Measurements from ENCODE around the gene PPP1R16B.

DNA sequence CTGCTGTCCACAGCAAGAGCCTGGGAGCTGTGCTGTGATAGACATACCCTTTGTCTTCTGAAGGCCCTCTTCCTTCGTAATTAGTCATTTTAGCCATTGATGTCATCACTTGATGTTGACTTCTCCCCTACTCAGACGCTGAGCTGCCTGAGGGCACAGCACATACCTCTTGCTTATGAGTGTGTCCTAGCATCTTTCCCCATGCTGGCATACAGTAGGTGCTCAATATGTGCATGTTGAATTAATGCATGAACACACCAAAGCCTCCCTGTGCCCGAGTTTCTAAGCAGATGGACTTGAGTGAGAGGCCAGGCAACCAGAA is 85.0 kb downstream of the PPP1R16B start:
- TF ChIP-seq, protein P1, sequence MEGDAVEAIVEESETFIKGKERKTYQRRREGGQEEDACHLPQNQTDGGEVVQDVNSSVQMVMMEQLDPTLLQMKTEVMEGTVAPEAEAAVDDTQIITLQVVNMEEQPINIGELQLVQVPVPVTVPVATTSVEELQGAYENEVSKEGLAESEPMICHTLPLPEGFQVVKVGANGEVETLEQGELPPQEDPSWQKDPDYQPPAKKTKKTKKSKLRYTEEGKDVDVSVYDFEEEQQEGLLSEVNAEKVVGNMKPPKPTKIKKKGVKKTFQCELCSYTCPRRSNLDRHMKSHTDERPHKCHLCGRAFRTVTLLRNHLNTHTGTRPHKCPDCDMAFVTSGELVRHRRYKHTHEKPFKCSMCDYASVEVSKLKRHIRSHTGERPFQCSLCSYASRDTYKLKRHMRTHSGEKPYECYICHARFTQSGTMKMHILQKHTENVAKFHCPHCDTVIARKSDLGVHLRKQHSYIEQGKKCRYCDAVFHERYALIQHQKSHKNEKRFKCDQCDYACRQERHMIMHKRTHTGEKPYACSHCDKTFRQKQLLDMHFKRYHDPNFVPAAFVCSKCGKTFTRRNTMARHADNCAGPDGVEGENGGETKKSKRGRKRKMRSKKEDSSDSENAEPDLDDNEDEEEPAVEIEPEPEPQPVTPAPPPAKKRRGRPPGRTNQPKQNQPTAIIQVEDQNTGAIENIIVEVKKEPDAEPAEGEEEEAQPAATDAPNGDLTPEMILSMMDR (conservative IDR thresholded peaks at IDR 0.05) = no peak
- TF ChIP-seq ZFX (IDR thresholded peaks at IDR 0.05) = no peak

All from C4-2B (cell line).